Stimulated activated CD8-positive, alpha-beta memory T cell treated with anti-CD3 and anti-CD28 coated beads, Interleukin-7, amount 100 ng/mL, for 4 hours (primary cell): ENCODE data around the gene SPRR1B.
"Not testable (repeated sequence)": the region's sequence is repeated elsewhere in the genome, so short reads cannot be mapped to it uniquely, and the experiment has no call there.

Experiments used
- DNase-seq, 2 donors: peaks; one replicate each; pipeline ENCODE4 v3.0.0-alpha.2; 2020; ENCODE audit warnings: low read depth in 2 of 2

Gene SPRR1B

GRCh38 chr1:153040950-153041631 lies 10.1 kb downstream of the SPRR1B start, which contains the start of gene SPRR2D:
TSS of gene SPRR2D (minus strand) at chr1:153041120. CDS start at chr1:153040346, 774 bp downstream.
- DNase-seq = no peak

GRCh38 chr1:153049211-153049610 lies 18.2 kb downstream of the SPRR1B start:
- DNase-seq = no peak

- DNase-seq = not testable (repeated sequence)
These were observed 25.1 kb downstream of the SPRR1B start for GRCh38 chr1:153056111-153056510.

- DNase-seq = no peak
These were observed 26.4 kb downstream of the SPRR1B start, which contains the start of gene SPRR2A for GRCh38 chr1:153057375-153057774. TSS of gene SPRR2A (minus strand) at chr1:153057512. CDS start at chr1:153056735, 777 bp downstream.

GRCh38 chr1:153058154-153058553 lies 27.2 kb downstream of the SPRR1B start:
- no peak for DNase-seq

- DNase-seq = no peak
These were observed 28.1 kb downstream of the SPRR1B start for GRCh38 chr1:153058826-153059784.

- no peak for DNase-seq
These were observed 39.2 kb downstream of the SPRR1B start for GRCh38 chr1:153070243-153070642.

- DNase-seq = no peak
These were observed 40.5 kb downstream of the SPRR1B start, which contains the start of gene SPRR2B for GRCh38 chr1:153071511-153071910. TSS of gene SPRR2B (minus strand) at chr1:153071611. CDS start at chr1:153070839, 772 bp downstream.

GRCh38 chr1:153072806-153073726 lies 42.1 kb downstream of the SPRR1B start:
- DNase-seq = no peak

- no peak for DNase-seq
These were observed 50.7 kb downstream of the SPRR1B start for GRCh38 chr1:153081736-153082135.
